HG02852 (cell line): ENCODE data around the gene PPT2.
A peak's percentile ranks its signal among the peaks of the same experiment; 100 is the strongest.
"Not testable (repeated sequence)": the region's sequence is repeated elsewhere in the genome, so short reads cannot be mapped to it uniquely, and the experiment has no call there.

Experiments
- ATAC-seq: cut with Tn5 transposase; IDR thresholded peaks from one replicate; pipeline ENCODE4 v1.9.1; 2021; ENCODE audit warnings: mild to moderate bottlenecking, moderate library complexity; ENCODE audit not compliant: unreplicated experiment

PPT2 gene

DNA sequence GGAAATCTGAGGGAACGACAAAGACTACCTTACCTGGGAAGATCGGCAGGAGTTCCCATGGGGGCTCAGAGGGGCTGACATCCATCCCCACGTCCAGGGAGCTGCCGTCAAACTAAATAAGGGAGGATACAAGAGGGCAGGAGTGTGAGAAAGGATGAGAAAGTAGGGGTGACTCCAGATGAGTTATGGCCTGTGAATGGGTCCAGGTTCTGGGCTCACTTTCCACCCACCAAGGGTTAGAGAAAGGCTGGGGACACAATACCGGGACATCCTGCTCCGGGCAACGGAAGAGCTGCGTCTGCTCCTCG is 26.6 kb upstream of the PPT2 start:
- ATAC-seq, result no peak

DNA sequence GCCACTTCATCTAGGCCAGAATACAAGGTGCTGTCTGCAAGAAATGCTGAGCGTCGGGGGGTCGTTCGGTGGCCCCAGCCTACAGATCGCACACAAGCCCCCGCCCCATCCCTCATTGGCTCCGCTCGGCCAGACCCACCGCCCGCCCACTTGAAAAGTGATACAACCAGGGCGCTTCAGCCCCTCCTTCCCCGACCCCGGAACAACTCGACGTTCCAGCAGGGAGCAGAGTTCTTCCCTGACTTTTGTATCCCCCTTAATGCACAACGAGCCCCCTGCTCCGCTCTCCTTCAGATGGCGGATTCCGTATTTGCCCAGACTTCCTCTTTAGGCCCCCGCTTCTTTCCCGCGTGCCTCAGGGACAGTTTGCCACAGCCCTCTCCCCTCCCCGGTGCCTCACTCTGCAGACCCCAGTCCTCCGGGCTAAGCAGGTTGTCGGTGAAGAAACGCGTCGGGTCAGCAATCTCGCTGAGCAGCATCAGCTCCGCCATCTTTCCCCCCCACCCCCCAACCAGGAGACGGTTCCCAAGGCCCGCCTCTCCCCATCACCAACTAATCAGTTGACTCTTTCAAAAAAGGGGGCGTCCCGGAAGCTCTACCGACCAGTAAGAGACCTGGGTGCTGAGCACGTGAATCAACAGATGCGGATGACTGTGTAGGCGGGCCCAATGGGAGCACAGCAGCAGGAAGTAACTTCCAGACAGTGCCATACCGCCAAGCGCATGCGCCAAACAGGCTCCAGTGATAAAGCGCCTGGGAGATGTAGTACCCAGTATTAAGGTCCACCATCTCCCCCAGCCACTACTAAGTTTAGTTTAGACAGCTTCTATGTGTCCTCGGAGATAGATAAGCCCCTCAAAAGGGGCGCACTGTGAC is 26.0 kb upstream of the PPT2 start, which contains the start of gene ATF6B:
Gene ATF6B (minus strand): TSS at position 530 of the 876 bp plus-strand sequence. CDS start 39 bp downstream, at position 491.
- ATAC-seq, result peak; percentile 79

DNA sequence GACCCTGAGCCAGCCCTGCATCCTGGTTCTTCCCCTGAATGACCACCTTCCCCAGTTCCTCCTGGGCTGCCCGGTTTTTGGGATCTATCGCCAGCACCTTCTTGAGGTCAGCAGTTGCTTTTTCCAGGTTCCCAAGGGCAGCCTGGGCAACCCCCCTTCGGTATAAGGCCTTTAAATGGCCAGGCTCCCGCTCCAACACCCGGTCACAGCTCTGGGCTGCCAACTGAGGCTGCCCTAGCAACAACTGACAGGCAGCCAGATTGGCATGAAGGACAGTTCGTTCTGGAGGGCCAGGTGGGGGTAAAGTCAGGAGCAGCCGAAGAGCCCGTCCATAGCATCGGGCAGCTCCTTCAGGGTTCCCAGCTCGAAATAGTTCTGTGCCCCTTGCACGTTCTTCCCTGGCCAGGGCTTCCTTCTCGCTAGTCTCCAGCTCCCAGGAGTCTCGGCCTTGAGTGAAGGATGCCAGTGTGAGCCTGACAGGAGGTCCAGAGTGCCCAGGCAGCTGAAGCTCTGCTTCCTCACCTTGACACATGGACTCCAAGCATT is 25.1 kb upstream of the PPT2 start:
- no peak for ATAC-seq

GRCh38 chr6:32129297-32130088 is 24.4 kb upstream of the PPT2 start:
- ATAC-seq, result no peak

DNA sequence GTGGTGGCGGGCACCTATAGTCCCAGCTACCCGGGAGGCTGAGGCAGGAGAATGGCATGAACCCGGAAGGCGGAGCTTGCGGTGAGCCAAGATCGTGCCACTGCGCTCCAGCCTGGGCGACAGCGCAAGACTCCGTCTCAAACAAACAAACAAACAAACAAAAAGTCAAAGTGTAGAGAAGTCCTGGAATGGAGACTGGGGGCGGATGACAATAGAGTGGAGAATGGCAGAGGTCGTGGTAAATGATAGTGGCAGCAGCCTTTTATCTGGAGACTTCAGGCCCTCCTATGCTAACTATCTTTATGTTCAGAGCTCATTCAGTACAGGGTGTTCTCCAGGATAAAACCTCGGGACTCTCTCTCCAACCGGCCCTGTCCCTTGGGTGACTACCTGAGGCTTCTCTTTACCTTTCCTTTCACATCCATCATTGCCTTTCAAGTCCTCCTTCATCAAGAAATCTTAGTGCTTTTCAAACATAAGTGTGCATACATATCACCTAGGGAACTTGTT is 22.4 kb upstream of the PPT2 start:
- no peak for ATAC-seq

GRCh38 chr6:32132110-32132509 is 21.8 kb upstream of the PPT2 start:
- ATAC-seq, result no peak

DNA sequence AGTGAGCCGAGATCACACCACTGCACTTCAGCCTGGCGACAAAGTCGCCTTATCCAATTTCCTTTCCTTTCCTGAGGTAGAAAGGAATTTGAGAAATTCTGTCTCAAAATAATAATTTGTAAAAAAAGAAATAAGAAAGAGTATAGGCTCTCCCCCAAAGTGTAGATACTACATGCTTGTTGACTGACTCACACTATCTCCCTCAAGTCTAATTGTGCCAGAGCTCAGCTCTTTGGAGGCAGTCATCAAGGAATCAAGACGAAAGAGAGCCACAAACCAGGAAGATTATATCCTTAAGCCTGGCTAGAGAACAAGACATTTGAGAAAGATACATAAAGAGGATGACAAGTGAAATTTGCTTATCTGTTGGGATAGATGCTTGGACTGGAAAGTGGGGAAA is 20.2 kb upstream of the PPT2 start:
- ATAC-seq, result no peak

DNA sequence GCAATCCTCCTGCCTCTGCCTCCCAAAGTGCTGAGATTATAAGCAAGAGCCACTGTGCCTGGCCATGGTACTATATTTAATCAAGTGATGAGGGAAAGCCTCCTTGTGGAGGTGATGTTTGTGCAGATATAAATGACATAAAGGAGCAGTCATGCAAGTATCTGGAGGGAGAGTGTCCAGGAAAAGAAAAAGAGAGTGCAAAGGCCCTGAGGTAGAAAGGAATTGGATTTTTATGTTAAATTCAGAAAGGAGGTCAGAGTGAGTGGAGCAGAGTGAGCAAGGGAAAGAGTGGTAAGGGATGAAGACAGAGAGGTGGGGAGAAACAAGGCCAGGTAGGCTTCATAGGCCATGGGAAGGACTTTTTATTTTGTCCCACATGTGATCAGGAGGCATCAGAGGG is 16.5 kb upstream of the PPT2 start:
- ATAC-seq, result no peak

- ATAC-seq, result no peak
These were observed 14.4 kb upstream of the PPT2 start for GRCh38 chr6:32139590-32139989.

DNA sequence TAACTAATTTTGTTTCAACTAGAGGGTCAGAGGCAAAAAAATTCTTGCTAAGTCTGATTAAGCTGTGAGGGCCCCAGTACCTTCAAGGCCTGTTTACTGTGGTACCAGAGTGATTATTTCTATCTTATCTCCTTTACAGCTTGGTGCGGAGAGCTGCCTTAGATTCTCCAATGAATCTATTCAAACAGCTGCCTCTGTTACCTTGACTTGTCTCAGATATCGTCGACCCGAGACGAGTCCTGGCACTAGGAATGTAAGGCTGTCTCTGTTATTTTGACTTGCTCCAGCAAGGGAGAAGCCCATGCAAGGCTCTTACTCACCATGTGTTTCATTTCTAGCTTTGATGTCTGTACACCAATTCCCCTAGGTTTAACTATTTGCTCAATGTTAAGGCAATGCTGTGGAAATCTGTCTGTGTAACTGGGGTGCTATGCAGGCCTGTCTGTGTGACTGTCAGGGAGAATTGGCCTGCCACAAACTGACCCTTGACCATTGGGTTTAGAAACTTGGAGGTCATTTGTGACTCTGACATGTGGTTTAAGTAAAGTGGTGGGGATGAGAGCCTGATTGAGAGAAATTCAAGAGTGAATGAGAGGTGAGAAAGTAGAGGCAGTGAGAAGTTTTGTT is 13.4 kb upstream of the PPT2 start:
- no peak for ATAC-seq

DNA sequence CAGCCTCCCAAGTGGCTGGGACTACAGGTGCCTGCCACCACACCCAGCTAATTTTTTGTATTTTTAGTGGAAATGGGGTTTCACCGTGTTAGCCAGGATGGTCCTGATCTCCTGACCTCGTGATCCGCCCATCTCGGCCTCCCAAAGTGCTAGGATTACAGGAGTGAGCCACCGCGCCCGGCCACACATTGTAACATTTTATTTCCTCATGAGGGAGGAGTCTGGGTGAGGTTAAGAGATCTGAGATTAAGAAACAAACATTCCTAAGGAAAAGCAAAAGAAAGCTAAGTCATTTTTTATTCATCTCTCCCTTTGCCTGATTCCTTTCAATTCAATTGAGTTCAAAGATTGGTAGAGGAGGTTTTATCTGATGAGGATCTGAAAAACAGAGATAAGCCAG is 9.7 kb upstream of the PPT2 start:
- not testable (repeated sequence) for ATAC-seq

- no peak for ATAC-seq
These were observed 7.7 kb upstream of the PPT2 start for GRCh38 chr6:32146287-32146686.

DNA sequence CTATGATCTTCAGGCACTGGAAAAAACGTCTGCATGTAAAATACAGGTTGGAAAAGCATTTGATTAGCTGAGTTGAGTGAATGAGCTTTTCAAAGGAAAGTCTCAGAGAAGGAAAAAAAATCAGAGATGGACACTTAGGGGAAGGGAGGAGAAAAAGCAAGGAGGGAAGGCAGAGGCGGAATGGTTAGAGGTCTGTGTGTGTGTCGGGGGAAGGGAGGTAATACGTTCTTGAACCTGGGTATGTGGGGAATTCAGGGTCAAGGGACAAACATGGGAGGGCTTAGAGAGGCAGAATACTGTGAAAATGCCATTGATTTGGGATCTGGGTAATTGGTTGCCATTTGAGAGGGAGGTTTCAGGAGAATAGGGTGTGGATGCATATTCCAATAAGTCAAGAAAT is 7.3 kb upstream of the PPT2 start:
- ATAC-seq, result no peak

DNA sequence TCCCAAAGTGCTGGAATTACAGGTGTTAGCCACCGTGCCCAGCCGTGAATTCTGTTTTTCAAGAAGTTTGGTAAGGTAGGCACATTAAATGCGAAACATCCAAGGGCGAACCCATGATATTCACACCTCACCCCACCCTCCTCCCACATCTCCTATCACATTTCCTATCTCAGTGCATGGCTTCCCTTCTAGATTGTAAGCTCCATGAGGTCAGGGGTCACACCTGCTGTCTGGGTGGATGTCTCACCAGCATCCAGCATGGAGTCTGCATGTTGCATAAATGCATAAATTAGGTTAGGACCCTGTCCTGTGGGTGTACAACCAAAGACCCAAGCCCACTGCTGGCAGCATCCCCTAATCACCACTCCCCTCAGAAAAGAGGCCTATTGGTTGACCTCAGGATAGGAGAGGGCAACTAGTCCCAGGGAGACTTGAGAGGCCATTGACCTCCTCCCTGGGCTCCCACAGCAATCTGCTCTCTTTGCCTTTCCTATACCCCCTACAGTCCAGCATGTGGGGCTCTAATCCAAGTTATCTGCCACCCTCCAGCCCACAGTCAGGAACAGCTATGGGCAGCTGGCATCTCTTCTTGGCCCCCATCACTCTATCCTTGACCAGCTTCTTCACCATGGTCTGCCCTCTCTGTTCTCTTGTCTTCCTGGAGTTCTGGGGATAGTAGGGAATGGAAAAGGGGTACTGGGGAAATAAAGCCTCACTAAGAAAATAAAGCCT is 6.4 kb upstream of the PPT2 start:
- no peak for ATAC-seq

DNA sequence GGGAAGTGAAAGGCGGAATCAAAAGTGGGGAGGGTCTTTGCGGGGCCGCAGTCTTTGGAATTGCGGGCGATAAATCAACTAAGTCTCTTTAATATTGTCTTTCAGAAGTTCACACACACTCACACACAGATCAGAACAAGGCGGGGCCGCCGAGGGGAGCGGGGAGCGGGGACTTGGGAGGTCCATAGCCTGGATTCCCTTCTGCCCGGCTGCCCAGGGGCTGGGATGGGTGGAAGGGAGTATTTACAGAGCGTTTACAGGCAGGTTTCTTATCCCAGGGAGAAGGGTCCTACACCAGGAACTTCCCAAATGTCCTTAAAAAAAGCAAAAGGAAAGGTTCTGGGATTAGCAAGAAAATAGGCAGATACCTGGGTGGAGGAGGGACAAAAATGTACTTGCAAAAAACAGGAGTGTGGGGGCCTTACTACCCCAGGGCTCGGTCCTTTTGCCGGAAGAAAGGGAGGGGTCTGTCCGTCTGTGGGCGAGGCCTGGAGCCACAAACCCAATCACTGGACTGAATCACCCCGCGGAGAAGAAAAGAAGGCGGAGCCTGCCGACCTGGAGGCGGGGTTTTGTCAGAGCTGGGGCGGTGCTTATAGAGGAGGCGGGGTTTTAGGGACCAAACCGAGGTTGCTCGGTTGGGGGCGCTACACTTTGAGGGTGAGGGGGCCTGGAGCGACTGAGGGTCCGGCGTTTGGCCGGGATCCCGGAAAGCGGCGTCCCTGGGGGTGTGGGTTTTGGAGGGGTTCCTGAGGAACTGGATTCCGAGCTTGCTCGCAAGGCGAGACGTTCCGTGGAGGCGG is 5.5 kb upstream of the PPT2 start:
- ATAC-seq, result no peak

- no peak for ATAC-seq
These were observed 4.7 kb upstream of the PPT2 start for GRCh38 chr6:32149092-32149755.

- ATAC-seq, result no peak
These were observed 3.7 kb upstream of the PPT2 start for GRCh38 chr6:32149932-32150870.

DNA sequence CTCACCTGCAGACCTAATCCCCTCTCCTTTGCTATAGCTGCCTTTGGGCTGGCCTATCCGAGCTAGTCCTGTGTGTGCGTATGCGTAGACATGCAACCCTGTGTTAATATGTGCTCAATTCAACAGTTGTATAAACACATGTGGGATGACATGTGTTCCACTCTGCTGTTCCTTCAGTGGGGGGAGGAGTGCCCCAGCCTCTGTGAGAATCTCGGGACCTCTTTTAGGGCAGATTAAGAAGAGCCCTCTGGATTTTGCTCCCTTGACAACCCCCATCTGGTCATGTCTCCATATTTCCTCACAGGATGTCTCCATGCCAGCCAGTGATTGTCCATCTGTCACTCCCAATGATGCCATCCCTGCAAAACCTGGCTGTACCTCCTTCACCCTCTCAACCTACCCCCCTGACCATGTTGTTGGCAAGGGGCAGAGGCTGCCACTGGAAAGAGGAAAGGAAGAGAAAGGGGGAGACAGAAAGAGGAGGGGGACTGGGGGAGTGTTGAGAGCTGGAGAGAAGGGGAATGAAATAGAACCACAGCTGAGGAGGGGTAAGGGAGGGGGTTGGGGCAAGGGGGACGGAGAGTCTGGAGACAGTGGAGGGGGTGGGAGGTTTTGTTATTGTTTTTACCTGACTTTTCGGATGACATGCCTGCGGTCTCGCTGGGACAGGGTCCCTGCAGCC is 2.6 kb upstream of the PPT2 start:
- no peak for ATAC-seq
